C4-2B (cell line): ENCODE measurements around the gene TIMP3.
A peak's percentile ranks its signal among the peaks of the same experiment; 100 is the strongest.

Source experiments
- CTCF ChIP-seq: fragments of 450-650 bp; conservative IDR thresholded peaks from 2 replicates; pipeline ENCODE4 v1.5.1; 2017; ENCODE audit warnings: mild to moderate bottlenecking
- ZFX ChIP-seq: fragments of 450-650 bp; IDR thresholded peaks from 2 replicates; pipeline ENCODE4 v1.6.1; 2017

- TF ChIP-seq CTCF (peak; percentile 80), ZFX (no peak)
Observed at GRCh38 chr22:32836280-32837123, 35.0 kb downstream of the TIMP3 start.
